HEK293 (cell line): ENCODE results near the gene LELP1.

Source experiments
- CTCF ChIA-PET: fragments of 350-600 bp; formaldehyde crosslinking; extraction: SDS; loops from one replicate; lab custom pipeline; 2021; ENCODE audit warnings: antibody characterized with exemption; lab: Yijun Ruan, JAX
- POLR2A ChIA-PET: fragments of 300-600 bp; formaldehyde crosslinking; extraction: SDS; loops from one replicate; lab custom pipeline; 2020; ENCODE audit warnings: antibody characterized with exemption, inconsistent platforms; lab: Yijun Ruan, JAX
- H3K27ac ChIP-seq: fragments of 200-500 bp; sonication (Bioruptor generic); 2 replicates; pipeline ENCODE4 v1.5.1; 2014; ENCODE audit warnings: low read depth, low read length, control low read depth, inconsistent platforms; ENCODE audit errors: extremely low read depth
- H3K36me3 ChIP-seq, 2 experiments: fragments of 200-500 bp in 1 of 2; sonication (Bioruptor generic) in 1 of 2; 1 replicate in 1 of 2; 2 replicates in 1 of 2; pipeline ENCODE4 v1.5.1; 2014 to 2017; ENCODE audit warnings: inconsistent platforms in 2 of 2, low read length in 2 of 2; ENCODE audit not compliant: control insufficient read depth in 2 of 2, insufficient read depth in 1 of 2
- H3K4me1 ChIP-seq: fragments of 200-500 bp; sonication (Bioruptor generic); 2 replicates; pipeline ENCODE4 v1.5.1; 2014; ENCODE audit warnings: mild to moderate bottlenecking, low read length, inconsistent platforms; ENCODE audit not compliant: control insufficient read depth, insufficient read depth
- H3K4me3 ChIP-seq: 2 replicates; pipeline ENCODE4 v1.5.1; 2011; ENCODE audit warnings: low read depth, mild to moderate bottlenecking, control low read depth, low read length, moderate library complexity
- H3K9me3 ChIP-seq: fragments of 200-500 bp; sonication (Bioruptor generic); 2 replicates; pipeline ENCODE4 v1.5.1; 2014; ENCODE audit warnings: low read depth, low read length, inconsistent platforms; ENCODE audit not compliant: control insufficient read depth, insufficient read depth
- GFI1B ChIP-seq: fragments of 450-650 bp; formaldehyde crosslinking; IDR thresholded peaks from 2 replicates; pipeline ENCODE4 v1.5.1; 2016; ENCODE audit warnings: missing biosample characterization, missing genetic modification characterization
- HOXA7 ChIP-seq: sonication (generic); formaldehyde crosslinking; IDR thresholded peaks from 2 replicates; pipeline ENCODE4 v1.8.1; 2022; ENCODE audit warnings: missing genetic modification reagents, borderline replicate concordance
- KLF10 ChIP-seq: fragments of 450-650 bp; IDR thresholded peaks from 2 replicates; pipeline ENCODE4 v1.5.1; 2018; ENCODE audit warnings: missing biosample characterization, mild to moderate bottlenecking, missing genetic modification characterization
- SALL2 ChIP-seq: fragments of 450-650 bp; formaldehyde crosslinking; IDR thresholded peaks from 2 replicates; pipeline ENCODE4 v1.5.0; 2017; ENCODE audit warnings: missing biosample characterization, mild to moderate bottlenecking, missing genetic modification characterization, borderline replicate concordance
- SCRT1 ChIP-seq: fragments of 450-650 bp; formaldehyde crosslinking; IDR thresholded peaks from 2 replicates; pipeline ENCODE4 v1.5.1; 2016; ENCODE audit warnings: missing biosample characterization, missing genetic modification characterization, borderline replicate concordance
- SP3 ChIP-seq: fragments of 450-650 bp; formaldehyde crosslinking; IDR thresholded peaks from 2 replicates; pipeline ENCODE4 v1.5.1; 2016; ENCODE audit warnings: missing biosample characterization, missing genetic modification characterization
- TRIM28 ChIP-seq: IDR thresholded peaks from 2 replicates; pipeline ENCODE4 v1.6.1; 2011; ENCODE audit warnings: low read length, control low read depth, borderline replicate concordance
- ZNF121 ChIP-seq: fragments of 450-650 bp; formaldehyde crosslinking; IDR thresholded peaks from 2 replicates; pipeline ENCODE4 v1.5.1; 2016; ENCODE audit warnings: missing biosample characterization, missing genetic modification characterization
- ZNF138 ChIP-seq: fragments of 450-650 bp; formaldehyde crosslinking; IDR thresholded peaks from 2 replicates; pipeline ENCODE4 v1.5.1; 2016; ENCODE audit warnings: missing biosample characterization, missing genetic modification characterization, borderline replicate concordance
- ZNF140 ChIP-seq: fragments of 450-650 bp; formaldehyde crosslinking; IDR thresholded peaks from 2 replicates; pipeline ENCODE4 v1.5.1; 2016; ENCODE audit warnings: missing biosample characterization, missing genetic modification characterization
- ZNF16 ChIP-seq: fragments of 450-650 bp; formaldehyde crosslinking; IDR thresholded peaks from 2 replicates; pipeline ENCODE4 v1.5.1; 2016; ENCODE audit warnings: low read depth, missing biosample characterization, missing genetic modification characterization
- ZNF184 ChIP-seq: fragments of 450-650 bp; IDR thresholded peaks from 2 replicates; pipeline ENCODE4 v1.5.1; 2018; ENCODE audit warnings: missing biosample characterization, mild to moderate bottlenecking, missing genetic modification characterization
- ZNF394 ChIP-seq: fragments of 450-650 bp; formaldehyde crosslinking; IDR thresholded peaks from 2 replicates; pipeline ENCODE4 v1.5.1; 2016; ENCODE audit warnings: missing biosample characterization, missing genetic modification characterization, mild to moderate bottlenecking, moderate library complexity, borderline replicate concordance
- ZNF529 ChIP-seq: fragments of 450-650 bp; formaldehyde crosslinking; IDR thresholded peaks from 2 replicates; pipeline ENCODE4 v1.5.1; 2017; ENCODE audit warnings: missing genetic modification characterization, missing biosample characterization; ENCODE audit not compliant: insufficient replicate concordance
- ZNF658 ChIP-seq: fragments of 450-650 bp; formaldehyde crosslinking; IDR thresholded peaks from 2 replicates; pipeline ENCODE4; 2016; ENCODE audit warnings: missing biosample characterization, missing genetic modification characterization
- TF ChIP-seq, protein P1 (sequence below): fragments of 450-650 bp; formaldehyde crosslinking; IDR thresholded peaks from 2 replicates; pipeline ENCODE4 v1.5.1; 2016; ENCODE audit warnings: missing biosample characterization, missing genetic modification characterization
- TF ChIP-seq, protein P2 (sequence below): fragments of 450-650 bp; formaldehyde crosslinking; IDR thresholded peaks from 2 replicates; pipeline ENCODE4 v1.5.1; 2016; ENCODE audit warnings: missing biosample characterization, missing genetic modification characterization
- TF ChIP-seq, protein P3 (sequence below): fragments of 450-650 bp; formaldehyde crosslinking; IDR thresholded peaks from 2 replicates; pipeline ENCODE4 v1.5.1; 2016; ENCODE audit warnings: missing biosample characterization, missing genetic modification characterization
- TF ChIP-seq, protein P4 (sequence below): fragments of 450-650 bp; formaldehyde crosslinking; IDR thresholded peaks from 2 replicates; pipeline ENCODE4 v1.5.1; 2017; ENCODE audit warnings: missing biosample characterization, missing genetic modification characterization

LELP1 gene

DNA sequence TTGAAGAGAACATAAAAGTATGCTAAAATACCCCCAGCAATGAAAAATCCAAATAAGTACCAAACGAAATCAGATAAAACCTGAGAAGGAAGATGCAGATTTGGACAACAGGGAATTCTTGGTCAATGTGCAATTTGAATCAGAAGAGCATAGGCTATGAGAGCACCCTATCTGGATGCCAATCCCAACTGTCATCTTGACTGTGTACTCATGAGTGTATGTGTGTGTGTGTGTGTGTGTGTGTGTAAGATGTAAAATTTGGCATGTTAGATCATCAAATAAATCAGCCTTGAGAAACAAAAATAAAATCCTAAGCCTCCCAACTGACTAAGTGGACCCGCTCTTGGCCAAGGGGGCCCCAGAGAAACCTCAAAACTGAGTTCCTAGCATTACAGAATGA is 34.5 kb upstream of the LELP1 start:
- H3K36me3 ChIP-seq: no peaks in the 10 kb centered on the region
- TF ChIP-seq, protein P1, sequence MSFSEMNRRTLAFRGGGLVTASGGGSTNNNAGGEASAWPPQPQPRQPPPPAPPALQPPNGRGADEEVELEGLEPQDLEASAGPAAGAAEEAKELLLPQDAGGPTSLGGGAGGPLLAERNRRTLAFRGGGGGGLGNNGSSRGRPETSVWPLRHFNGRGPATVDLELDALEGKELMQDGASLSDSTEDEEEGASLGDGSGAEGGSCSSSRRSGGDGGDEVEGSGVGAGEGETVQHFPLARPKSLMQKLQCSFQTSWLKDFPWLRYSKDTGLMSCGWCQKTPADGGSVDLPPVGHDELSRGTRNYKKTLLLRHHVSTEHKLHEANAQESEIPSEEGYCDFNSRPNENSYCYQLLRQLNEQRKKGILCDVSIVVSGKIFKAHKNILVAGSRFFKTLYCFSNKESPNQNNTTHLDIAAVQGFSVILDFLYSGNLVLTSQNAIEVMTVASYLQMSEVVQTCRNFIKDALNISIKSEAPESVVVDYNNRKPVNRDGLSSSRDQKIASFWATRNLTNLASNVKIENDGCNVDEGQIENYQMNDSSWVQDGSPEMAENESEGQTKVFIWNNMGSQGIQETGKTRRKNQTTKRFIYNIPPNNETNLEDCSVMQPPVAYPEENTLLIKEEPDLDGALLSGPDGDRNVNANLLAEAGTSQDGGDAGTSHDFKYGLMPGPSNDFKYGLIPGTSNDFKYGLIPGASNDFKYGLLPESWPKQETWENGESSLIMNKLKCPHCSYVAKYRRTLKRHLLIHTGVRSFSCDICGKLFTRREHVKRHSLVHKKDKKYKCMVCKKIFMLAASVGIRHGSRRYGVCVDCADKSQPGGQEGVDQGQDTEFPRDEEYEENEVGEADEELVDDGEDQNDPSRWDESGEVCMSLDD (tag by site-specific recombination): no peak
- TF ChIP-seq SALL2 (tag by site-specific recombination) (no peak), ZNF140 (no peak), SCRT1 (tag by site-specific recombination) (no peak), TRIM28 (no peak), ZNF138 (tag by site-specific recombination) (no peak), ZNF121 (tag by site-specific recombination) (no peak), GFI1B (tag by site-specific recombination) (no peak), KLF10 (tag by site-specific recombination) (no peak), ZNF394 (tag by site-specific recombination) (no peak), ZNF16 (no peak), ZNF184 (tag by site-specific recombination) (no peak), SP3 (tag by site-specific recombination) (no peak), ZNF658 (tag by site-specific recombination) (no peak)
- TF ChIP-seq, protein P2, sequence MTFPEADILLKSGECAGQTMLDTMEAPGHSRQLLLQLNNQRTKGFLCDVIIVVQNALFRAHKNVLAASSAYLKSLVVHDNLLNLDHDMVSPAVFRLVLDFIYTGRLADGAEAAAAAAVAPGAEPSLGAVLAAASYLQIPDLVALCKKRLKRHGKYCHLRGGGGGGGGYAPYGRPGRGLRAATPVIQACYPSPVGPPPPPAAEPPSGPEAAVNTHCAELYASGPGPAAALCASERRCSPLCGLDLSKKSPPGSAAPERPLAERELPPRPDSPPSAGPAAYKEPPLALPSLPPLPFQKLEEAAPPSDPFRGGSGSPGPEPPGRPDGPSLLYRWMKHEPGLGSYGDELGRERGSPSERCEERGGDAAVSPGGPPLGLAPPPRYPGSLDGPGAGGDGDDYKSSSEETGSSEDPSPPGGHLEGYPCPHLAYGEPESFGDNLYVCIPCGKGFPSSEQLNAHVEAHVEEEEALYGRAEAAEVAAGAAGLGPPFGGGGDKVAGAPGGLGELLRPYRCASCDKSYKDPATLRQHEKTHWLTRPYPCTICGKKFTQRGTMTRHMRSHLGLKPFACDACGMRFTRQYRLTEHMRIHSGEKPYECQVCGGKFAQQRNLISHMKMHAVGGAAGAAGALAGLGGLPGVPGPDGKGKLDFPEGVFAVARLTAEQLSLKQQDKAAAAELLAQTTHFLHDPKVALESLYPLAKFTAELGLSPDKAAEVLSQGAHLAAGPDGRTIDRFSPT: no peak
- TF ChIP-seq, protein P3, sequence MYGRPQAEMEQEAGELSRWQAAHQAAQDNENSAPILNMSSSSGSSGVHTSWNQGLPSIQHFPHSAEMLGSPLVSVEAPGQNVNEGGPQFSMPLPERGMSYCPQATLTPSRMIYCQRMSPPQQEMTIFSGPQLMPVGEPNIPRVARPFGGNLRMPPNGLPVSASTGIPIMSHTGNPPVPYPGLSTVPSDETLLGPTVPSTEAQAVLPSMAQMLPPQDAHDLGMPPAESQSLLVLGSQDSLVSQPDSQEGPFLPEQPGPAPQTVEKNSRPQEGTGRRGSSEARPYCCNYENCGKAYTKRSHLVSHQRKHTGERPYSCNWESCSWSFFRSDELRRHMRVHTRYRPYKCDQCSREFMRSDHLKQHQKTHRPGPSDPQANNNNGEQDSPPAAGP (tag by site-specific recombination): no peak
- TF ChIP-seq, protein P4, sequence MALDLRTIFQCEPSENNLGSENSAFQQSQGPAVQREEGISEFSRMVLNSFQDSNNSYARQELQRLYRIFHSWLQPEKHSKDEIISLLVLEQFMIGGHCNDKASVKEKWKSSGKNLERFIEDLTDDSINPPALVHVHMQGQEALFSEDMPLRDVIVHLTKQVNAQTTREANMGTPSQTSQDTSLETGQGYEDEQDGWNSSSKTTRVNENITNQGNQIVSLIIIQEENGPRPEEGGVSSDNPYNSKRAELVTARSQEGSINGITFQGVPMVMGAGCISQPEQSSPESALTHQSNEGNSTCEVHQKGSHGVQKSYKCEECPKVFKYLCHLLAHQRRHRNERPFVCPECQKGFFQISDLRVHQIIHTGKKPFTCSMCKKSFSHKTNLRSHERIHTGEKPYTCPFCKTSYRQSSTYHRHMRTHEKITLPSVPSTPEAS (tag by site-specific recombination): no peak
- CTCF ChIA-PET: no interaction called here
- no peaks in the 10 kb centered on the region for H3K4me1 ChIP-seq
- H3K9me3 ChIP-seq: no peaks in the 10 kb centered on the region
- H3K27ac ChIP-seq: no peak overlapping the region
- no peak overlapping the region for H3K4me3 ChIP-seq
- POLR2A ChIA-PET: no interaction called here

DNA sequence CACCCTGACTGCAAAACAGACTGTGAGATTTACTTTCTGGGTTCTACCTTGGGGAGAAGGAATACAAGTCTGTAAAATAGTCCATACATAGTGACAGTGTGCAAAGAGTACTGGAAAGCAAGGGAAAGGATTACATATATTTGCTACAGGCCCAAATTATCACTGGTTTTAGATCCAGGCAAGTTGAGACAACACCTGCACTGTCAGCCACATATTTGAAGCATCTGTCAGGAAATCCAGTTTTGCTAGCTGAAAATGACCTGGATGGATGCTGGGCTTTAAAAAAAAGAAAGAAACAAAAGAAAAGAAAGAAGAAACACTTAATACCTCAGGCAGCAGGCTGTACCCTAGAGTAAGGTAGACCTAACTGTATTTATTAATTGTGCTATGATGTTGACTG is 28.6 kb upstream of the LELP1 start:
- no peak overlapping the region for H3K27ac ChIP-seq
- no peaks in the 10 kb centered on the region; the same call in 1 of the 2 replicates for H3K9me3 ChIP-seq
- H3K4me3 ChIP-seq: no peak overlapping the region
- H3K36me3 ChIP-seq: no peaks in the 10 kb centered on the region
- CTCF ChIA-PET: interaction anchor here (0.9 to 1.8 kb wide), 2 partner anchors 18 to 304 kb away, joined by 4 read pairs; no protein-coding TSS in a partner anchor
- TF ChIP-seq HOXA7 (CRISPR knock-in tag) (no peak), ZNF138 (tag by site-specific recombination) (no peak), ZNF529 (tag by site-specific recombination) (no peak)
- POLR2A ChIA-PET: no interaction called here
- no peaks in the 10 kb centered on the region for H3K4me1 ChIP-seq
